K562 (cell line): ENCODE data around the gene DNAJB14. TPM values are rescaled to one million over a fixed set of nuclear protein-coding genes. Genes with fewer than 3 reads are reported as not detected.

Source experiments
- ASH1L ChIP-seq: fragments of 450-650 bp; IDR thresholded peaks from 2 replicates; pipeline ENCODE4 v1.6.1; 2018; ENCODE audit warnings: borderline replicate concordance, mild to moderate bottlenecking, low read depth; ENCODE audit not compliant: partially characterized antibody
- CC2D1A ChIP-seq: fragments of 450-650 bp; IDR thresholded peaks from 2 replicates; pipeline ENCODE4 v1.6.1; 2017; ENCODE audit warnings: mild to moderate bottlenecking
- CEBPB ChIP-seq: fragments of 450-650 bp; IDR thresholded peaks from 2 replicates; pipeline ENCODE4 v1.6.1; 2016; ENCODE audit warnings: missing genetic modification characterization, missing compliant biosample characterization
- CHCHD3 ChIP-seq: fragments of 250-450 bp; sonication (Bioruptor Pico); IDR thresholded peaks from 2 replicates; pipeline ENCODE4 v2.1.2; 2022; ENCODE audit warnings: mild to moderate bottlenecking
- CSDE1 ChIP-seq, 2 experiments: fragments of 450-650 bp; IDR thresholded peaks; 2 replicates each; pipeline ENCODE4 v1.6.1; 2016; ENCODE audit warnings: mild to moderate bottlenecking in 1 of 2
- GABPB1 ChIP-seq: sonication (generic); formaldehyde crosslinking; IDR thresholded peaks from 2 replicates; pipeline ENCODE4 v1.8.0; 2022; ENCODE audit warnings: mild to moderate bottlenecking, missing genetic modification reagents
- HCFC1 ChIP-seq: IDR thresholded peaks from 2 replicates; pipeline ENCODE4 v1.6.1; 2012; ENCODE audit warnings: low read depth, low read length, improper control_type of control experiment
- HMGN3 ChIP-seq: IDR thresholded peaks from 2 replicates; pipeline ENCODE4 v1.6.1; 2011; ENCODE audit warnings: borderline replicate concordance, low read depth, mild to moderate bottlenecking, mixed read lengths, low read length; ENCODE audit not compliant: insufficient read length; ENCODE audit errors: extremely low read depth
- NONO ChIP-seq, 2 experiments: fragments of 200-400 bp in 1 of 2; fragments of 450-650 bp in 1 of 2; formaldehyde crosslinking in 1 of 2; IDR thresholded peaks; 2 replicates each; pipeline ENCODE4 v1.6.1; 2017; ENCODE audit warnings: low read depth in 2 of 2, mild to moderate bottlenecking in 2 of 2, moderate library complexity in 2 of 2, low read length in 1 of 2
- NR4A1 ChIP-seq, 2 experiments: fragments of 250-450 bp in 1 of 2; fragments of 450-650 bp in 1 of 2; sonication (Bioruptor Pico) in 1 of 2; IDR thresholded peaks; 2 replicates each; pipeline versions ENCODE4 v1.4.0 to v1.6.1; 2016 to 2020; ENCODE audit warnings: mild to moderate bottlenecking in 2 of 2, missing compliant biosample characterization in 1 of 2, missing genetic modification characterization in 1 of 2, moderate library complexity in 1 of 2
- SMC3 ChIP-seq: conservative IDR thresholded peaks from 2 replicates; pipeline ENCODE4 v1.6.1; 2011; ENCODE audit warnings: low read depth, low read length, improper control_type of control experiment; ENCODE audit not compliant: insufficient read depth
- YY1 ChIP-seq, 3 experiments: IDR thresholded peaks; 2 replicates each; pipeline ENCODE4 v1.6.1; 2011; ENCODE audit warnings: low read length in 2 of 3, mild to moderate bottlenecking in 2 of 3, moderate library complexity in 2 of 3, borderline replicate concordance in 1 of 3, control low read depth in 1 of 3, low read depth in 1 of 3; ENCODE audit not compliant: insufficient read depth in 3 of 3, insufficient replicate concordance in 2 of 3, control insufficient read depth in 1 of 3, insufficient read length in 1 of 3; ENCODE audit errors: extremely low read depth in 1 of 3
- ZC3H8 ChIP-seq: fragments of 450-650 bp; IDR thresholded peaks from 2 replicates; pipeline ENCODE4 v1.6.1; 2017
- ZNF224 ChIP-seq: sonication (generic); formaldehyde crosslinking; IDR thresholded peaks from 2 replicates; pipeline ENCODE4 v1.8.0; 2022; ENCODE audit warnings: mild to moderate bottlenecking, missing genetic modification reagents
- polyA plus RNA-seq, 8 experiments: library from polyadenylated mRNA; depleted of rRNA in 4 of 8; stranded (reverse) in 5 of 8; unstranded in 3 of 8; fragments of >200 nt; fragmentation: Nextera tagmentation in 2 of 8; fragmentation: Illumina TruSeq in 1 of 8; extraction: Ambion mirVana in 2 of 8; extraction: Trizol in 1 of 8; gene quantifications; 2 replicates each; pipeline versions ENCODE4 v1.2.1 to v1.2.3, GENCODE V29; 2011 to 2014; ENCODE audit warnings: inconsistent platforms in 1 of 8, missing spikeins in 1 of 8
- total RNA-seq, 7 experiments: library from RNA; depleted of rRNA in 6 of 7; stranded (reverse); fragments of >200 nt in 6 of 7; fragmentation: Illumina TruSeq in 2 of 7; extraction: Trizol in 2 of 7; gene quantifications; 2 replicates each; pipeline versions ENCODE4 v1.2.1 to v1.2.3, GENCODE V29; 2011 to 2021; ENCODE audit warnings: low replicate concordance in 1 of 7
- TF ChIP-seq, protein P1 (sequence below): fragments of 250-450 bp; sonication (Bioruptor Pico); IDR thresholded peaks from 2 replicates; pipeline ENCODE4 v1.5.0; 2020; ENCODE audit warnings: mild to moderate bottlenecking
- TF ChIP-seq, protein P2 (sequence below), 3 experiments: IDR thresholded peaks in 2 of 3; conservative IDR thresholded peaks in 1 of 3; 2 replicates each; pipeline ENCODE4 v1.5.1; 2011 to 2012; ENCODE audit warnings: low read length in 3 of 3, mild to moderate bottlenecking in 3 of 3, control low read depth in 2 of 3, improper control_type of control experiment in 1 of 3, inconsistent platforms in 1 of 3, low read depth in 1 of 3, mixed read lengths in 1 of 3, moderate library complexity in 1 of 3; ENCODE audit not compliant: insufficient read depth in 2 of 3
- TF ChIP-seq, protein P3 (sequence below): sonication (generic); formaldehyde crosslinking; IDR thresholded peaks from 2 replicates; pipeline ENCODE4 v1.8.0; 2022; ENCODE audit warnings: mild to moderate bottlenecking, missing genetic modification reagents

DNAJB14 gene
- total and polyA plus RNA-seq, 9 of the 15 experiments (the other 6 are each of a cell fraction or from before 2014, with no cell fraction given), result 5.5 to 28.0 (median 12.7) TPM

- peak; percentile 11 to 89; a peak in 2 of 4 replicates for TF ChIP-seq NONO (IDR thresholded peaks at IDR 0.05; ENCODE audit: low read depth in 2 of 2, low read length in 1 of 2)
- TF ChIP-seq CSDE1 (IDR thresholded peaks at IDR 0.05), result peak in 1 of 2 experiments; percentile 80; a peak in 2 of 4 replicates
- TF ChIP-seq, protein P1, sequence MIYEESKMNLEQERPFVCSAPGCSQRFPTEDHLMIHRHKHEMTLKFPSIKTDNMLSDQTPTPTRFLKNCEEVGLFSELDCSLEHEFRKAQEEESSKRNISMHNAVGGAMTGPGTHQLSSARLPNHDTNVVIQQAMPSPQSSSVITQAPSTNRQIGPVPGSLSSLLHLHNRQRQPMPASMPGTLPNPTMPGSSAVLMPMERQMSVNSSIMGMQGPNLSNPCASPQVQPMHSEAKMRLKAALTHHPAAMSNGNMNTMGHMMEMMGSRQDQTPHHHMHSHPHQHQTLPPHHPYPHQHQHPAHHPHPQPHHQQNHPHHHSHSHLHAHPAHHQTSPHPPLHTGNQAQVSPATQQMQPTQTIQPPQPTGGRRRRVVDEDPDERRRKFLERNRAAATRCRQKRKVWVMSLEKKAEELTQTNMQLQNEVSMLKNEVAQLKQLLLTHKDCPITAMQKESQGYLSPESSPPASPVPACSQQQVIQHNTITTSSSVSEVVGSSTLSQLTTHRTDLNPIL (CRISPR knock-in tag), result no peak
- TF ChIP-seq, protein P2, sequence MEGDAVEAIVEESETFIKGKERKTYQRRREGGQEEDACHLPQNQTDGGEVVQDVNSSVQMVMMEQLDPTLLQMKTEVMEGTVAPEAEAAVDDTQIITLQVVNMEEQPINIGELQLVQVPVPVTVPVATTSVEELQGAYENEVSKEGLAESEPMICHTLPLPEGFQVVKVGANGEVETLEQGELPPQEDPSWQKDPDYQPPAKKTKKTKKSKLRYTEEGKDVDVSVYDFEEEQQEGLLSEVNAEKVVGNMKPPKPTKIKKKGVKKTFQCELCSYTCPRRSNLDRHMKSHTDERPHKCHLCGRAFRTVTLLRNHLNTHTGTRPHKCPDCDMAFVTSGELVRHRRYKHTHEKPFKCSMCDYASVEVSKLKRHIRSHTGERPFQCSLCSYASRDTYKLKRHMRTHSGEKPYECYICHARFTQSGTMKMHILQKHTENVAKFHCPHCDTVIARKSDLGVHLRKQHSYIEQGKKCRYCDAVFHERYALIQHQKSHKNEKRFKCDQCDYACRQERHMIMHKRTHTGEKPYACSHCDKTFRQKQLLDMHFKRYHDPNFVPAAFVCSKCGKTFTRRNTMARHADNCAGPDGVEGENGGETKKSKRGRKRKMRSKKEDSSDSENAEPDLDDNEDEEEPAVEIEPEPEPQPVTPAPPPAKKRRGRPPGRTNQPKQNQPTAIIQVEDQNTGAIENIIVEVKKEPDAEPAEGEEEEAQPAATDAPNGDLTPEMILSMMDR (IDR thresholded peaks at IDR 0.05 in 2 of 3, conservative IDR thresholded peaks at IDR 0.05 in 1 of 3; ENCODE audit: insufficient read depth in 2 of 3, low read depth in 1 of 3, low read length in 3 of 3), result no peak
- TF ChIP-seq HMGN3, result peak; percentile 63
- no peak for TF ChIP-seq CEBPB (tag)
- TF ChIP-seq NR4A1 (CRISPR knock-in tag; IDR thresholded peaks at IDR 0.05), result no peak
- TF ChIP-seq NR4A1 (tag; IDR thresholded peaks at IDR 0.05), result no peak
- peak; percentile 77 for TF ChIP-seq GABPB1 (CRISPR knock-in tag)
- TF ChIP-seq HCFC1, result no peak
- TF ChIP-seq ZC3H8, result no peak
- TF ChIP-seq CC2D1A, result peak; percentile 63
- peak; percentile 82 for TF ChIP-seq ASH1L
- TF ChIP-seq SMC3, result no peak
- no peak for TF ChIP-seq ZNF224 (CRISPR knock-in tag)
- TF ChIP-seq, protein P3, sequence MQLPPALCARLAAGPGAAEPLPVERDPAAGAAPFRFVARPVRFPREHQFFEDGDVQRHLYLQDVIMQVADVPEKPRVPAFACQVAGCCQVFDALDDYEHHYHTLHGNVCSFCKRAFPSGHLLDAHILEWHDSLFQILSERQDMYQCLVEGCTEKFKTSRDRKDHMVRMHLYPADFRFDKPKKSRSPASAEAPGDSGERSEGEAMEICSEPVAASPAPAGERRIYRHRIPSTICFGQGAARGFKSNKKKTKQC, result peak; percentile 82
- TF ChIP-seq CHCHD3 (CRISPR knock-in tag), result peak; percentile 70; the same call in 1 of the 2 replicates
- TF ChIP-seq YY1 (IDR thresholded peaks at IDR 0.05; ENCODE audit: borderline replicate concordance in 1 of 3, control insufficient read depth in 1 of 3, extremely low read depth in 1 of 3, insufficient read depth in 3 of 3, insufficient read length in 1 of 3, insufficient replicate concordance in 2 of 3, low read depth in 1 of 3, low read length in 2 of 3), result peak; percentile 22 to 82 (median 45)
Observed at GRCh38 chr4:99949999-99950912, 3.8 kb upstream of the DNAJB14 start, which contains the start of gene H2AZ1 (continued).
